COLO668 (cell line): ENCODE data around the gene KRT33B.
"Not testable (repeated sequence)": the region's sequence is repeated elsewhere in the genome, so short reads cannot be mapped to it uniquely, and the experiment has no call there.

Experiments
- DNase-seq: peaks from one replicate; lab custom pipeline; 2025; ENCODE audit not compliant: unreplicated experiment; lab: John Stamatoyannopoulos, UW

Gene KRT33B

DNA sequence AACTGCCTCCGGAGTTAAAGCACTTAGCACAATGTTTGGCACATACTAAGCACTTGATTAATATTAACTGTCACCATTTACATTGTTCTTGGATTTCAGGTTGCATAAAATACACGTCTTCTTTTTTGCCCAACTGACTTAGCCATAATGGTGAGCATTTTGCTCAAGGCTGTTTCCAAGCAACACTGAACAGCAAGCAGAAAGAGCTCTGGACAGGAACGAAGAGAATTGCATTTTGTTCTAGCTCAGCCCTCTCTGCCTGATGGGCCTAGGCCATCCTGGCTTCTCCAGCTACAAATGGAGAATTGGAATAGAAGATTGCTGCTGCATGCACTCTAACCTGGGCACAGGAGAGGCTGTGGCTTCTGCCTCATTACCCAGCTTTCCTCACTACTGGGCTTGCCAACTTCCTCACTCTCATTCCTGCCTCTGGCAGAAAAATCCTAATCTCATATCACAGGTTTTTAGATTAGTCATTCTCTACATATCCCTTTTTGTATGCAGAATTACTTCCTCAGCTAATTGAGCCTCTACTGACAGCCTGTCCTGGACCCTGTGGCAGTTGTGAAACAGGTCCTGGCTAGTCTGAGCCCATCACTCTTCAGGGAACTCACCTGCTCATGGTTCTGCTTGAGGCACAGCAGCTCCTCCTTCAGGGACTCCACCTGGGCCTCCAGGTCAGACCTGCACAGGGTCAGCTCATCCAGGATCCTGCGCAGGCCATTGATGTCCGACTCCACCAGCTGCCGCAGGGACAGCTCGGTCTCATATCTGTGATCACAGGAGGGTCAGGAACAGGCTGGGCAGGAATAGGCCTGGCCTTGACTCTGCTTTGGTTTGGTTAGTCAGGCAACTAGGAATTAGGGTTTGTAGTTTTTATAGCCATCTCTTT is 21.5 kb downstream of the KRT33B start:
- DNase-seq, result no peak

- DNase-seq, result not testable (repeated sequence)
Measured at GRCh38 chr17:41346421-41346820, 23.2 kb downstream of the KRT33B start.

GRCh38 chr17:41345992-41346391 is 23.6 kb downstream of the KRT33B start:
- DNase-seq, result no peak

DNA sequence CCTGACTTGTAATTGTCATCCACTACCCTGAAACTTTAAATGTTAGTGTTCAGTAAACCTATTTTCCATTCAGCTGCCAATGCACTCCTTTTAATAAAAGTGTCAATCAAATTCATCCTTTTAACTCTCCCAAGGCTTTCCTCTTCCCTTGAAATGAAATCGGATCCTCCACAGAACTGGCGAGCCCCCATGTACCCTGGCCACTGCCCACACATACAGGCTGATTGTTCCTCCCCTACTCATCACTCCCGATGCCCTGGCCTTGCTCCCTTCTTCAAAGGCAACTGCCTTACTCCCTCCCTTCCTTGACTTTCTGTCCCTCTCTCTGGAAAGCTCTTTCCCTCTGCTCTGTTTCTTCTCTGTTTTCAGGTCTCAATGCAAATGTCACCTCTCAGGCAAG is 26.6 kb downstream of the KRT33B start:
- DNase-seq, result no peak

- DNase-seq, result no peak
Measured at GRCh38 chr17:41340934-41341861, 28.4 kb downstream of the KRT33B start.

GRCh38 chr17:41340494-41340893 is 29.1 kb downstream of the KRT33B start:
- DNase-seq, result no peak

GRCh38 chr17:41339571-41340172 is 29.9 kb downstream of the KRT33B start:
- no peak for DNase-seq

DNA sequence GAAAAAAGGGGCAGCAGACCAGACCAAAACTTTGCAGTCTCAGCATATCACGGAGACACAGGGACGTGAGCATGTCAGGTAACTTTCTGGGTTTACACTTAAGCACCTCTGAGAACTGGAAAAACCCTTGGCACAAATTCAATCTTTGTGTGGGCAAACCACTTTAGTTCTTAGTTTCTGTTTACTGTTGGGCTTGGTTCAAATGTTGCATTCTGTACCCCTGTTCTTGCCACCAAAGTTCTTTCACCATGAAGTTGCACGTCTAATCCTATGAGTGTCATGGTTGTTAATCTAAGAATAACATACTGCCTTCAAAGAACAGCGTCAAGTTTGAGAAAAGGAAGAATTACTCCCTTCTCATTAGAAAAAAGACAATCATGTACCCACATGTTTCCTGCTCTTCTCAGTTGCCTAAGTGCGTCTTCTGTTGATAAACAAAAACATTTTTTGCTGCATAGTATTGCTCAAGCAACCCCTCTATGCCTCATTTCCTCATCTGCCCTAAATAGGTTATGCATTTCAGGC is 30.6 kb downstream of the KRT33B start:
- DNase-seq, result no peak

DNA sequence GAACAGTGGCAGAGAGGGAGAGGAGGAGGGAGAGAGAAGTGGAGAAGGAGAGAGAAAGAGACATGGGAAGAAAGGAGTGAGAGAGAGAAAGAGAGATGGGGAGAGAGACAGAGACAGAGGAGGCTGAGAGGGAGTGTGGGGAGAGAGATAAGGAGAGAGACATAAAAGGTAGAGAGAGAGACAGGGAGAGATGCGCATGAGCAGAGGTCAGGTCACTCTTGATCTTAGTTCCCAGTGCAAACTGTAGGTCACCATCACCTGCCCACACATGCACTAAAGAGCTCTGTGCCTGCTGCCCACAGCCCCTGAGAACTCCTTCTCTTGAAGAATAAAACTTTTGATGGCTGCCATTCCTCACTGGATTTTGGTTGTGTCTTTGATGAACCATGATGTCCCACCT is 33.9 kb downstream of the KRT33B start:
- no peak for DNase-seq

DNA sequence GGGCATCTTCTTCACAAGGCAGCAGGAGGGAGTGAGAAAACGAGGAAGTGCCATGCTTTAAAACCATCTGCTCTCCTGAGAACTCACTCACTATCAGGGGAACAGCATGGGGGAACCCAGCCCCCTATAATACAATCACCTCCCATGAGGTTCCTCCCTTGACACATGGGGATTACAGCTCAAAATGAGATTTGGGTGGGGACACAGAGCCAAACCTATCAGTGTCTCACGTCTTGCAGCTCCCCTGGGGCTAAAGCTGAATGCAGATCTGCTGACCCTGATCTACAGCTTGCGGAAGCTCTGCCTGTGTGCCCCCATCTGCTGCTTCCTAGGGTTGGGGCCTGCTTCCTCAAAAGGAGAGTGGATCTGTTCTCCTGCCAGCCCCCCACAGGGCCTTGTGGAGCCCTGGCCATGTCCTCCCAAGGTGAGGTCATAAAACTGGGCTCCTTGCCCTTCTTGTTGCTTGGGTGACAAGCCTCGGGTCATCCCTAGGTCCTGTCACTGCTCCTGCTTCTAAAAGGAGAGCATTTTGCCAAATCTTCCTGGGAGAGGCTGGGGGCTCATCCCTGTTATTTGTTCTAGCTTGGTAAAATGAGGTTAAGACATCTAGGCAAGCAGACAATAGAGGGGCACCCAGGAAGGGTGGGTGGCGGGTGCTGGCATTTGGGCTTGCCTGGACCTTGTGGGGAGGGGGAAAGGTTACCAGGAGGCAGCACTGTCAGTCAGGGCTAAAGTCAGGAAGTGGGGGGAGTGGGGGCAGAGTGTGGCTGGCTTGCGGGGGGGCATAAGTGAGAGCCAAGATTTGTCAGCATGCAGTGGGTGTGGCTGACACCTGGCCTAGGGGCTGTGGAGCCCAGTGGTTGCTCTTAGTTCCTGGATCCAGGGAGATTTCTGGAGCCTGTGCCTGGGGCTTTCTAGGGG is 35.0 kb downstream of the KRT33B start:
- no peak for DNase-seq

DNA sequence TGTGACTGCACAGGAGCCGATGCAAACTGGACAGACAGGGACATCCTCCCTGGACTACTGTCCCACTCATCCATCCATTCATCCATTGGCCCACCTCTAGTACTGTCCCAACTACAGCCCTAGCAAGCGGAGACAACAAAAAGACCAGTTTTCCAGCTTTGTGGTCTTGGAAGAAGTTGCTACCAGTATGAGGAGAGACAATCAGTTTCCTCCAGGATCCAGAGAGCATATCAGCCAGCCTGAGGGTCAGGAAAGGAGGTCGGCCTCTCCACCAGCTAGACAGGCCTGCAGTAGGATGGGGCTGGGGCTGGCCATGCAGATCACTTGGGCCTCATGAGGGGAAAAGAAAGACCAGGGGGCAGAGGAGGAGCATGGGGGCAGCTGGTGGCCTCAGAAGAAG is 35.8 kb downstream of the KRT33B start:
- DNase-seq, result no peak

DNA sequence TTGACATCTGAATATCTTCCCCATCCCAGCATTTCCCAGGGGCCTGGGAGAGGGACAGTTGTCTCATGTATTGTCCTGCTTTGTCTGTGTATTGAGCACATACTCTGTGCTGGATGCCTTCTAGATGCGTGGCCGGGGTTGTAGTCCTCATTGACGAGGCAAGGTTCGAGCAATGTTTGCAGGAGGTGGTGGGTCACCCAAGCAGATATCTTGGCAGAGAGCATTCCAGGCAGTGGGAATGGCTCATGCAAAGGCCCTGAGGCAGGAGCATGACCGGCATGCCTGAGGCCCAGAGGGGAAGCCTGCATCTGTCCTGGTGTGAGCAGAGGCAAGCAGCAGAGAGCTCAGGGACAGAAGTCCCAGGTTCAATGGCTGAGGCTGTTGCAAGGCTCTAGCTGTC is 36.5 kb downstream of the KRT33B start:
- no peak for DNase-seq

DNA sequence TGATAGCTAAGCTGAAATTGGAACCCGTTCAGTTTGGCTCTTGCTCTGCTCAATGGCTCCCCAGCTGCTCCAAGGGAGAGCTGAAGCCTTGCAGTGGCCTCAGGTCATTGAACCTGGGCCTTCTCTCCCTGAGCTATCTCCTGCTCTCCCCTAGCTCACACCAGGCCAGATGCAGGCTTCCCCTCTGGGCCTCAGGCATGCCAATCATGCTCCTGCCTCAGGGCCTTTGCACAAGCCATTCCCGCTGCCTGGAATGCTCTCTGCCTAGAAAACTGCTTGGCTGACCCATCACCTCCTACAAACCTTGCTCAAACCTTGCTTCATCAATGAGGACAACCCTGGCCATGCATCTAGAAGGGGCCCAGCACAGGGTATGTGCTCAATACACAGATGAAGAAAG is 37.4 kb downstream of the KRT33B start:
- no peak for DNase-seq

DNA sequence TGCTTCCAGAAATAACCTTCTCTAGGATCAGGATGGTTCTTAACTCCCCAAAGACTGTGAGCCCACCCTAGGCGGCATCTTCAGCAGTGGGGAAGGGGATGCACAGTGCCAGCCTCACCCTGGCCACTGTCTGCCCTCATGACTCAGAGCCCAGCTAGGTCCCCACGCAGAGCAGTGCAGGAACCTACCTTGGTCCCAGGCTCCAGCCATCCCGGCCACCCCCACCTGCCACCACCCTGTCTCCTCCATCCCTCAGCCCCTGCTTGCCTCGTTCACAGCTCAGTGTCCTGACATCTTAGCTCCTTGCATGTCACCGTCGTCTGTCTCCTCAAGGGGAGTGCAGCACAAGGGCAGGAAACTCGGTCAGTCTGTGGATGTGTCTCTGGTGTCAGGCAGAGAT is 38.0 kb downstream of the KRT33B start:
- DNase-seq, result no peak

- DNase-seq, result peak; percentile 35
Measured at GRCh38 chr17:41329279-41329948, 40.2 kb downstream of the KRT33B start.

GRCh38 chr17:41328207-41328606 is 41.4 kb downstream of the KRT33B start:
- no peak for DNase-seq

- DNase-seq, result no peak
Measured at GRCh38 chr17:41327411-41328120, 42.0 kb downstream of the KRT33B start.

DNA sequence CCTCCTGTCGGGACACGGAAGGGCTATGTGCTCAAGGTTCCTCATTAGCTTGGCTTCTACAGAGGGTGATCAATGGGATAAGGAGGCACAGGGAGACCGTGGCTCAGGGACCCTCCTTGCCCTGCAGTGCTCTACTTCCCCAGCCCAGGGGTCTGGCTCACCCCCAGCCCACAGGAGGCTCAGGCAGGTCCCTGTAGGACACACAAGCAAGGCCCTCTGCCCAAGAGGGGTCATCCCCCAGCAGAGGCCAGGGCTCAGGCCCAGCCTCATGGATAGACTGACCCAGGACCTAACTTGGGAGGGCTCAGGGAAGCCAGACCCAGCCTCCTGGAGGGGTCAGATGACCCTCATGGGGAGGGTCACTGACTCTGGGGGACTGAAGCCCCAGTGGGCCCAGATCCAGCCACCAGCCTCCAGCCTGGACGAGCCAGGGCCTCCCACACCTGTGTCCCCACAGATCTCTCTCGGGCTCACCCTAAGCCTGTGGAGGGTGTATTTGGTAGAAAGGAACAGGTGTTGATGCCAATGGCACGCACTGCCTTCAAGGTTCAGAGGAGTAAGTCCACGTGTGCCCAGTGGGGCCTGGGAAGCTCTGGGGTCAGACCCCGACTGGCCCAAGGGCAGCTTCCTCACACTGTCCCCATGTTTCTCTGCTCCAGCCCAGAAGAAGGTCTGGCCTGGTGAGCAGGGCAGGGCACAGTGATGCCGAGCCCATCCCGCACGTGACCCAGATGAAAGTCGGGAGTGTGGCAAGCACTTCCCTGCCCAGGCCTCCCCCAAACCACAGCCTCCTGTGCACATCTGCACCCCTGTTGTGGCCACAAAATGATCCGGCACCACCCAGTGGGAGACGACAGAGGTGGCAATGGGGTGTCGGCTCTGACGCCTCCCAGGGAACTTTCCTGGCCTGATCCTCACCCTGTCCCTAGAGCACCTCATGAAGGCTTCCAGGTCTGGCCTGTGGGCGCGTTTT is 43.2 kb downstream of the KRT33B start:
- DNase-seq, result no peak
